ENCODE results near the gene SLC24A5. TPM values are rescaled to one million over a fixed set of nuclear protein-coding genes. Genes with fewer than 3 reads are reported as not detected.

SLC24A5 gene
- total and polyA plus RNA-seq, 2 donors (not counting 3 experiments of a cell fraction or from before 2014, with no cell fraction given) = not detected

DNA sequence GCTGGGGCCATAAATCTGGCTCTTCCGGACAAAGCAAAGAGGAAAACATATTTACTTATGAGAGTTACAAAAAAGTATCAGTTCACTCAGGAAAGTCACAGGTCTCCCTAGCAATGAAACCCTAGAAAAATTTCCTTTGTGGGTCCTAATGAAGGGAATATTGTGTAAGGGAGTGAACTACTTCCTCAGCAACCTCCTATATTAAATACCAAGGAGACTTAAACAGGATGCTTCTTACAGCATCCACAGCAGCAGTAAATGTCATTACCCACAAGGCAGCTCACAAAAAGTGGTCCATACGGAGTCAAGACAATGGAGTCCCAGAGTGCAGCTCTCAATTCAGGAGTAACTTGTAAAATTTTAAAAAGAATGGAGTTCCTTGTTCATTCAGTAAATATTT, 14.9 kb upstream of the SLC24A5 start:
- dilution Hi-C loops (cut with MboI; ENCODE audit: extremely low pct_ligation_motif_present, low sequenced_read_pairs) = no loop called here
- no peaks in the 10 kb centered on the region for H3K9me1 ChIP-seq (replicated peaks; ENCODE audit: control insufficient read depth, extremely low read depth, insufficient read depth, low read length)
- H3K4me1 ChIP-seq (ENCODE audit: control insufficient read depth, extremely low read depth, insufficient read depth, low read length) = no peaks in the 10 kb centered on the region
- H3K9ac ChIP-seq (replicated peaks; ENCODE audit: extremely low read depth, insufficient read depth, low read length) = no peak overlapping the region
- H3K9me3 ChIP-seq (replicated peaks; ENCODE audit: control insufficient read depth, insufficient read depth, low read length) = no peaks in the 10 kb centered on the region
- no TSS peak for BruUV-seq (replicated peaks)
- FAIRE-seq (no peak), DNase-seq (ENCODE audit: low read depth, low spot score) (no peak)
- no peaks in the 10 kb centered on the region for H3K36me3 ChIP-seq (ENCODE audit: control insufficient read depth in 2 of 2, extremely low read depth in 1 of 2, insufficient read depth in 2 of 2, low read length in 2 of 2)
- H4K20me1 ChIP-seq (replicated peaks; ENCODE audit: control insufficient read depth, extremely low read depth, insufficient read depth, low read length) = no peaks in the 10 kb centered on the region
- H3K27me3 ChIP-seq (ENCODE audit: control insufficient read depth in 2 of 2, insufficient read depth in 2 of 2, low read length in 2 of 2) = peaks cover 6 to 20% of the 10 kb centered on the region in 2 experiments
- POLR2A ChIA-PET = no interaction called here
- H3K4me2 ChIP-seq (ENCODE audit: insufficient read depth, low read length) = no peak overlapping the region
- CTCF ChIA-PET = interaction anchor here (2.2 kb wide), 1 partner anchor 8 kb away, joined by 4 read pairs; no protein-coding TSS in a partner anchor
- no peak overlapping the region for H3K4me3 ChIP-seq (replicated peaks in 1 of 3; ENCODE audit: insufficient read depth in 1 of 3, low read depth in 1 of 3, low read length in 3 of 3)
- H3K27ac ChIP-seq (ENCODE audit: insufficient read depth, low read depth, low read length) = no peak overlapping the region
- H2AFZ ChIP-seq (ENCODE audit: low read depth, low read length) = no peak overlapping the region
- no peak for TF ChIP-seq MYC (IDR thresholded peaks at IDR 0.05; ENCODE audit: low read depth, low read length)
- no peak for TF ChIP-seq POLR2AphosphoS5 (IDR thresholded peaks at IDR 0.05; ENCODE audit: insufficient read depth, low read depth, low read length)
- intact Hi-C loops (cut with micrococcal nuclease) = no loop called here
- no peaks in the 10 kb centered on the region for H3K79me2 ChIP-seq (ENCODE audit: control insufficient read depth, insufficient read depth, low read length)

DNA sequence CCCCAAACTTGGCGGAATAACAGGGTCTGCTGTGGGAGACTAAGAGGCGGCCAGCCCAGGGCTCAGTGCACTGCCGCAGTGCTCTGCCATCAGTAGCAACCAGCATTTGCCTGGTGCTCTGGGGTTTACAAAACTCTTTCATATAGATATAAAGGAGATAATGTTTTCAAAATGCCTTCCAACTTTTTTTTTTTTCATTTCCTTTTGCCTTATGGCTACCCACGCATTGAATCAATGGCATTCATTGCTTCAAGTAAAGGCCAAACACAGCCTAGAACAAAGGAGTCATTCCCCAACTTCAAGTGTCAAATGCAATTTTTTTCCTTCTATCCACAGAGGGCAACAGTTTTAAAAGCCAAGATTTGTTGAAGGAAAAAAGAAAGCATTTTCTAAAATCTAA, 11.6 kb upstream of the SLC24A5 start:
- intact Hi-C loops (cut with micrococcal nuclease) = no loop called here
- peaks cover 2 to 20% of the 10 kb centered on the region in 2 experiments for H3K27me3 ChIP-seq (ENCODE audit: control insufficient read depth in 2 of 2, insufficient read depth in 2 of 2, low read length in 2 of 2)
- no peaks in the 10 kb centered on the region for H3K9me3 ChIP-seq (replicated peaks; ENCODE audit: control insufficient read depth, insufficient read depth, low read length)
- ChIA-PET POLR2A (no interaction called here), CTCF (no interaction called here)
- no peaks in the 10 kb centered on the region for H3K4me1 ChIP-seq (ENCODE audit: control insufficient read depth, extremely low read depth, insufficient read depth, low read length)
- H3K36me3 ChIP-seq (ENCODE audit: control insufficient read depth in 2 of 2, extremely low read depth in 1 of 2, insufficient read depth in 2 of 2, low read length in 2 of 2) = no peaks in the 10 kb centered on the region
- no peak overlapping the region for H3K4me3 ChIP-seq (replicated peaks in 1 of 3; ENCODE audit: insufficient read depth in 1 of 3, low read depth in 1 of 3, low read length in 3 of 3)
- TF ChIP-seq FOS (IDR thresholded peaks at IDR 0.05; ENCODE audit: borderline replicate concordance, insufficient read depth, low read length) (no peak), GATA2 (IDR thresholded peaks at IDR 0.05; ENCODE audit: insufficient read depth, insufficient read length, low read depth, low read length) (no peak), JUN (IDR thresholded peaks at IDR 0.05; ENCODE audit: borderline replicate concordance, insufficient read depth, insufficient read length, low read depth) (no peak), MYC (IDR thresholded peaks at IDR 0.05; ENCODE audit: low read depth, low read length) (no peak), POLR2A (IDR thresholded peaks at IDR 0.05; ENCODE audit: low read depth, low read length) (no peak), EZH2 (IDR thresholded peaks at IDR 0.05; ENCODE audit: borderline replicate concordance, low read depth, low read length, severe bottlenecking) (no peak), POLR2AphosphoS5 (IDR thresholded peaks at IDR 0.05; ENCODE audit: insufficient read depth, low read depth, low read length) (no peak)
- TF ChIP-seq, protein P1, sequence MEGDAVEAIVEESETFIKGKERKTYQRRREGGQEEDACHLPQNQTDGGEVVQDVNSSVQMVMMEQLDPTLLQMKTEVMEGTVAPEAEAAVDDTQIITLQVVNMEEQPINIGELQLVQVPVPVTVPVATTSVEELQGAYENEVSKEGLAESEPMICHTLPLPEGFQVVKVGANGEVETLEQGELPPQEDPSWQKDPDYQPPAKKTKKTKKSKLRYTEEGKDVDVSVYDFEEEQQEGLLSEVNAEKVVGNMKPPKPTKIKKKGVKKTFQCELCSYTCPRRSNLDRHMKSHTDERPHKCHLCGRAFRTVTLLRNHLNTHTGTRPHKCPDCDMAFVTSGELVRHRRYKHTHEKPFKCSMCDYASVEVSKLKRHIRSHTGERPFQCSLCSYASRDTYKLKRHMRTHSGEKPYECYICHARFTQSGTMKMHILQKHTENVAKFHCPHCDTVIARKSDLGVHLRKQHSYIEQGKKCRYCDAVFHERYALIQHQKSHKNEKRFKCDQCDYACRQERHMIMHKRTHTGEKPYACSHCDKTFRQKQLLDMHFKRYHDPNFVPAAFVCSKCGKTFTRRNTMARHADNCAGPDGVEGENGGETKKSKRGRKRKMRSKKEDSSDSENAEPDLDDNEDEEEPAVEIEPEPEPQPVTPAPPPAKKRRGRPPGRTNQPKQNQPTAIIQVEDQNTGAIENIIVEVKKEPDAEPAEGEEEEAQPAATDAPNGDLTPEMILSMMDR (IDR thresholded peaks at IDR 0.05; ENCODE audit: extremely low read depth in 1 of 2, insufficient read depth in 1 of 2, low read depth in 1 of 2, low read length in 2 of 2) = no peak
- TF ChIP-seq, protein P2, sequence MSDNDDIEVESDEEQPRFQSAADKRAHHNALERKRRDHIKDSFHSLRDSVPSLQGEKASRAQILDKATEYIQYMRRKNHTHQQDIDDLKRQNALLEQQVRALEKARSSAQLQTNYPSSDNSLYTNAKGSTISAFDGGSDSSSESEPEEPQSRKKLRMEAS (IDR thresholded peaks at IDR 0.05; ENCODE audit: insufficient read depth, insufficient read length) = no peak
- no peak for FAIRE-seq
- no peaks in the 10 kb centered on the region for H3K79me2 ChIP-seq (ENCODE audit: control insufficient read depth, insufficient read depth, low read length)
- BruUV-seq (replicated peaks) = no TSS peak
- no peak for DNase-seq (ENCODE audit: low read depth, low spot score)
- no peaks in the 10 kb centered on the region for H4K20me1 ChIP-seq (replicated peaks; ENCODE audit: control insufficient read depth, extremely low read depth, insufficient read depth, low read length)
- no peak overlapping the region for H3K9ac ChIP-seq (replicated peaks; ENCODE audit: extremely low read depth, insufficient read depth, low read length)
- dilution Hi-C loops (cut with MboI; ENCODE audit: extremely low pct_ligation_motif_present, low sequenced_read_pairs) = no loop called here
- no peak overlapping the region for H3K4me2 ChIP-seq (ENCODE audit: insufficient read depth, low read length)
- H3K27ac ChIP-seq (ENCODE audit: insufficient read depth, low read depth, low read length) = no peak overlapping the region
- no peak overlapping the region for H2AFZ ChIP-seq (ENCODE audit: low read depth, low read length)
- H3K9me1 ChIP-seq (replicated peaks; ENCODE audit: control insufficient read depth, extremely low read depth, insufficient read depth, low read length) = no peaks in the 10 kb centered on the region

Data from endothelial cell of umbilical vein (primary cell).